HepG2 (cell line): ENCODE results near the gene SNX3. TPM values are rescaled to one million over a fixed set of nuclear protein-coding genes. Genes with fewer than 3 reads are reported as not detected.
"Not testable (repeated sequence)": the region's sequence is repeated elsewhere in the genome, so short reads cannot be mapped to it uniquely, and the experiment has no call there.

Experiments
- ATAC-seq: fragments of 200-7000 bp; cut with Tn5 transposase; 3 replicates; pipeline ENCODE4 v1.9.1; 2020; ENCODE audit warnings: mild to moderate bottlenecking, moderate library complexity
- BruUV-seq: library from RNA; stranded (reverse); fragments of 400-500 nt; replicated peaks from 2 replicates; lab custom pipeline; 2021; lab: Mats Ljungman, UMichigan
- CTCF ChIA-PET: fragments of 300-600 bp; formaldehyde crosslinking; extraction: SDS; loops from one replicate; lab custom pipeline; 2021; ENCODE audit warnings: low total read pairs, inconsistent platforms, low intra/inter-chr PET ratio; lab: Yijun Ruan, JAX
- POLR2A ChIA-PET: fragments of 350-600 bp; sonication (Branson Sonifier 250); formaldehyde crosslinking; loops from one replicate; lab custom pipeline; 2020; ENCODE audit warnings: antibody characterized with exemption, inconsistent platforms; lab: Yijun Ruan, JAX
- DNase-seq: peaks from one replicate; pipeline ENCODE4 v3.0.0-alpha.2; 2015; ENCODE audit warnings: low spot score
- FAIRE-seq: peaks from 3 replicates; lab custom pipeline; 2011; peaks lifted over from hg19 to GRCh38; lab: Jason Lieb, UNC
- H2AFZ ChIP-seq: one replicate; pipeline ENCODE4 v1.6.1; 2011; ENCODE audit warnings: low read length, inconsistent platforms
- H3K27ac ChIP-seq: fragments of 300-600 bp; 3 replicates; pipeline ENCODE4 v1.8.0; 2011; ENCODE audit warnings: mixed run types, mild to moderate bottlenecking, mixed read lengths, low read length, inconsistent platforms; ENCODE audit not compliant: insufficient read depth; ENCODE audit errors: extremely low read length
- H3K27me3 ChIP-seq, 2 experiments: fragments of 200-600 bp in 1 of 2; 2 replicates in 1 of 2; 3 replicates in 1 of 2; pipeline versions ENCODE4 v1.6.0 to v1.8.0; 2011; ENCODE audit warnings: low read length in 2 of 2, mild to moderate bottlenecking in 2 of 2, moderate library complexity in 2 of 2, inconsistent platforms in 1 of 2; ENCODE audit not compliant: insufficient read depth in 2 of 2, control insufficient read depth in 1 of 2
- H3K36me3 ChIP-seq, 2 experiments: fragments of 200-600 bp in 1 of 2; replicated peaks in 1 of 2; 2 replicates in 1 of 2; 3 replicates in 1 of 2; pipeline versions ENCODE4 v1.5.1 to v1.8.0; 2011; ENCODE audit warnings: low read length in 2 of 2, inconsistent platforms in 1 of 2; ENCODE audit not compliant: insufficient read depth in 2 of 2, control insufficient read depth in 1 of 2
- H3K4me1 ChIP-seq: 2 replicates; pipeline ENCODE4 v1.5.1; 2012; ENCODE audit warnings: low read length, inconsistent platforms; ENCODE audit not compliant: insufficient read depth
- H3K4me2 ChIP-seq: 2 replicates; pipeline ENCODE4 v1.6.0; 2011; ENCODE audit warnings: low read depth, low read length, inconsistent platforms
- H3K4me3 ChIP-seq, 3 experiments: fragments of 200-600 bp in 1 of 3; sonication (generic), shearing (Covaris generic) in 1 of 3; replicated peaks in 1 of 3; 2 replicates each; pipeline ENCODE4 v1.5.1; 2011 to 2016; ENCODE audit warnings: low read length in 3 of 3, inconsistent platforms in 2 of 3, low read depth in 2 of 3, mild to moderate bottlenecking in 2 of 3, control low read depth in 1 of 3, mixed read lengths in 1 of 3; ENCODE audit not compliant: insufficient read depth in 1 of 3
- H3K79me2 ChIP-seq: one replicate; pipeline ENCODE4 v1.6.1; 2011; ENCODE audit warnings: low read length, inconsistent platforms; ENCODE audit not compliant: insufficient read depth
- H3K9ac ChIP-seq: 2 replicates; pipeline ENCODE4 v1.6.0; 2011; ENCODE audit warnings: mild to moderate bottlenecking, low read depth, low read length, inconsistent platforms; ENCODE audit not compliant: insufficient read depth
- H3K9me3 ChIP-seq: 2 replicates; pipeline ENCODE4 v1.5.1; 2012; ENCODE audit warnings: mild to moderate bottlenecking, low read length
- H4K20me1 ChIP-seq: 2 replicates; pipeline ENCODE4 v1.6.0; 2011; ENCODE audit warnings: inconsistent platforms, mild to moderate bottlenecking, low read length, moderate library complexity; ENCODE audit not compliant: insufficient read depth
- CSRNP2 ChIP-seq: sonication (generic); formaldehyde crosslinking; conservative IDR thresholded peaks from 2 replicates; pipeline ENCODE4 v1.8.0; 2022; ENCODE audit warnings: low read depth, missing genetic modification reagents
- HMGA1 ChIP-seq: sonication (generic); formaldehyde crosslinking; conservative IDR thresholded peaks from 2 replicates; pipeline ENCODE4 v1.4.0; 2020; ENCODE audit warnings: missing genetic modification reagents
- LRRFIP1 ChIP-seq: sonication (generic); formaldehyde crosslinking; conservative IDR thresholded peaks from 2 replicates; pipeline ENCODE4 v1.4.0; 2020; ENCODE audit warnings: missing genetic modification reagents
- ZNF17 ChIP-seq: sonication (generic); formaldehyde crosslinking; IDR thresholded peaks from 2 replicates; pipeline ENCODE4 v1.5.0; 2020; ENCODE audit warnings: mild to moderate bottlenecking, missing genetic modification reagents
- ZNF781 ChIP-seq: sonication (generic); formaldehyde crosslinking; IDR thresholded peaks from 2 replicates; pipeline ENCODE4 v1.5.1; 2020; ENCODE audit warnings: borderline replicate concordance, mild to moderate bottlenecking, missing genetic modification reagents; ENCODE audit errors: not compliant biosample characterization
- ZNF83 ChIP-seq: sonication (generic); formaldehyde crosslinking; IDR thresholded peaks from 2 replicates; pipeline ENCODE4 v1.4.0; 2020; ENCODE audit warnings: missing genetic modification reagents, mild to moderate bottlenecking, borderline replicate concordance
- WGBS: methylation state at CpG from one replicate; pipeline ENCODE4 v1.1.6; 2017; ENCODE audit warnings: low lambda C conversion rate; 5-methylcytosine and 5-hydroxymethylcytosine counted together
- in situ Hi-C: cut with HindIII; loops from 2 replicates; pipeline ENCODE4 v1.10.0; 2017; ENCODE audit warnings: low pct_unique_long_range_greater_than_20kb; ENCODE audit not compliant: extremely low pct_ligation_motif_present
- intact Hi-C: fragments of 100-400 bp; cut with micrococcal nuclease; formaldehyde crosslinking; loops from one replicate; pipeline ENCODE4 v1.10.0; 2022; ENCODE audit not compliant: unreplicated experiment
- polyA plus RNA-seq, 8 experiments: library from polyadenylated mRNA; depleted of rRNA in 3 of 8; stranded (reverse) in 7 of 8; unstranded in 1 of 8; fragments of >200 nt; fragmentation: Illumina TruSeq in 4 of 8; extraction: Trizol in 4 of 8; gene quantifications; 2 replicates each; pipeline versions ENCODE4 v1.2.1 to v1.2.3, GENCODE V29; 2011 to 2016; ENCODE audit warnings: low read depth in 4 of 8, missing spikeins in 1 of 8, mixed read lengths in 1 of 8; ENCODE audit not compliant: insufficient read depth in 1 of 8
- total RNA-seq, 5 experiments: library from RNA; depleted of rRNA; stranded (reverse); fragments of >200 nt; fragmentation: Illumina TruSeq; extraction: Trizol; gene quantifications; 2 replicates each; pipeline ENCODE4 v1.2.3, GENCODE V29; 2016; ENCODE audit warnings: low read depth in 1 of 5

SNX3 gene
- total and polyA plus RNA-seq, 2 of the 13 experiments (the other 11 are each of a cell fraction or from before 2014, with no cell fraction given), result 84.9 to 226 TPM

GRCh38 chr6:108309844-108310243, 49.0 kb upstream of the SNX3 start (continued):
- TF ChIP-seq CSRNP2 (no peak), ZNF17 (CRISPR knock-in tag) (no peak), HMGA1 (CRISPR knock-in tag) (no peak), ZNF83 (CRISPR knock-in tag) (no peak), LRRFIP1 (CRISPR knock-in tag) (no peak), ZNF781 (CRISPR knock-in tag) (no peak)

- H3K79me2 ChIP-seq, intact Hi-C loops, CTCF ChIA-PET, in situ Hi-C loops, H3K9me3 ChIP-seq, ATAC-seq, BruUV-seq, H4K20me1 ChIP-seq, H3K27ac ChIP-seq, FAIRE-seq, H2AFZ ChIP-seq, H3K27me3 ChIP-seq, H3K9ac ChIP-seq, H3K36me3 ChIP-seq, DNase-seq, H3K4me3 ChIP-seq, H3K4me2 ChIP-seq: not testable (repeated sequence)
- POLR2A ChIA-PET, result interaction anchor here (1.5 kb wide), 1 partner anchor 14 kb away, joined by 5 read pairs; the partner anchor contains the start of gene AFG1L
- WGBS, result 100% methylated on average over 4 of the region's 4 CpGs
- peaks cover 13% of the 10 kb centered on the region for H3K4me1 ChIP-seq
These were observed 47.8 kb upstream of the SNX3 start for GRCh38 chr6:108308641-108309040.
